NCI-H1930 (cell line): Measurements from ENCODE around the gene UPK3BL2.
"Not testable (repeated sequence)": the region's sequence is repeated elsewhere in the genome, so short reads cannot be mapped to it uniquely, and the experiment has no call there.

Experiments used
- DNase-seq, 2 experiments: peaks; one replicate each; lab custom pipeline; 2025; lab: John Stamatoyannopoulos, UW

The UPK3BL2 gene

DNA sequence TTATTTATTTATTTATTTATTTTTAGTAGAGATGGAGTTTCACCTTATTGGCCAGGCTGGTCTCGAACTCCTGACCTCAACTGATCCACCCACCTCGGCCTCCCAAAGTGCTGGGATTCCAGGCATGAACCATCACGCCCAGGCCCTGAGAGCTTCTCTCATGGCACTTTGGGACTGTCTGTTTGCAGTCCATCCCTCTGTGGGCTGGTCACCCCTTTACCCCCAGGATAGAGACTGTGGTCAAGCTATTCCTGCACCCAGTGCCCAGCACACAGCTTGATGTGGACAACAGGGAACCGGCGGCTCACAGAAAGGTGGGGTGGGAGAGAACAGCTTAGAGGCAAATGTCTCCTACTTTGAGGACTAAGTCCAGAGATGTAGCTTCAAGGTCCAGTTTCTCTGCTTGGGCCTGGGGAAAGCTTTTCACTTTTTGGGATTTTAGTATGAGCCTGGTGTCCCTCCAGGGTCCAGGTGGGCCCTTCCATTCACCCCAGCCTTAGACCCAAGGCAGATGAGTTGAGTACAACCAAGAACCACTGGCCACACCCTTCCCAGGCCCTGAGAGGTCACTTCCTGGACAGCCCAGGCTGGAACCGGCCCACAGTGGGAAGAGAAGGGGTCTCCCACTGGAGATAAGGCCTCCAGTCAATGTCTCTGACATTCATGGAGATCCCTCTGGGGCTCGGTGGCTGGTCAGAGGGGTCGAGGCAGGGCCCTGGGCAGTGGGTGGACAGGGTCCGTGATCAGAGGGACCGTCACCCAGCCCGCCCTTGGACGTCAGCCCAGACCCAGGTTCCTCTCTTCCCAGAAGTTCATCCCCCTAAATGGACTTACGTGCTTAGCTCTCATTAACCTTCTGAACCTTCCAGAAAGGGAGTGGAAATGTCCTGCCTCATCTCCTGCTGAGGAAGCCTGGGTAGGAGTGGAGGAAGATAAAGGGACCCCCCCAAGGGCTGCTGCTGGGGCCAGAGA, 15.4 kb downstream of the UPK3BL2 start:
- DNase-seq: not testable (repeated sequence)

DNA sequence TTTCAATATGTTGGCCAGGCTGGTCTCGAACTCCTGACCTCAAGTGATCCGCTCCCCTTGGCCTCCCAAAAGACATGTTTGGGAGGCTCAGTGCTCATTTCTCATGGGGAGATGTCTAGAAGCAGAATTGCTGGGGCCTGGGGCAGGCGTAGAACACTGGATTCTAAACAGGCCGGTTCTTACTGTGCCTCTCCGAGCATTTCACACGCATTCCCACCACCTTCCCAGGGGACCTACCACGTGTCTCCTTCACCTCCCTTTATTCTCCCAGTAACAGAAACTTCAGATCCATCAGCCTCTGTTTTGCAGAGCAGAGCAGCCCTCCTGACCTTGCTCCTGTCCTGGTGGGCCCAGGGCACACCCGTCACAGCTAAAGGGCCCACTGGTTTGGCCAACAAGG, 16.3 kb downstream of the UPK3BL2 start:
- not testable (repeated sequence) for DNase-seq

DNA sequence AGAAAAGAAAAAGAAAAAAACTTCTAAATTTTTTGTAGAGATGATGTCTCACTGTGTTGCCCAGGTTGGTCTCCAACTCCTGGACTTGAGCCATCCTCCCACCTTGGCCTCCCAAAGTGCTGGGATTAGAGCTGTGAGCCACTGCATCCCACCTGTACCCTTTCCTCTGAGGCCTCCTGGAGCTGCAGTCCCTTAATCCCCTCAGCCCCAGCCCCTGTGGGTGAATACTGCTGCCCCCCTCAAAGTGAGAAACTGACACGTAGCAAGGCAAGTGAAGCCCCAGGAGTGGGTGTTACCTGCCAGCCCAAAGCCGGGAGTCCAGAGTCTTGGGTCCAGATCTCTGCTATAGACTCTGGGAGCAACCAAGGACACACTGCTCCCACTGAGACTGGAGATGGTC, 18.7 kb downstream of the UPK3BL2 start:
- DNase-seq: not testable (repeated sequence)

DNA sequence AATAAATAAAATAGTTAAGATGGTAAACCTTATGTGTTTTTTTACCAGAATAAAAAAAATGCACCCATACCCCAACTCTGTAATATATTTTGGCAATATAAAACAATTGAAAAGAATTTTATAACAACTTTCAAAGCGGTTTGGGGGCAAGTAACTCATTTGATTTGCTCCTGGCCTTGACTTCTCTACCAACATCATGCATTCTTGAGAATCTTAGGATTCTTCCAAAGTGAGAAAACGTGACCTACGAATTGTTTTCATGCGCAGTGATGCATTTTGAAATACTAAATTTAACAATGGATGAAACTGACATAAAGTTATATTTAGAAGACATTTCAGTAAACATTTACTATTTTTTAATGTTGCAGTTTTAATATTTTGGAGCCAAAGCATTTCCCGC, 22.7 kb downstream of the UPK3BL2 start:
- DNase-seq: not testable (repeated sequence)

DNA sequence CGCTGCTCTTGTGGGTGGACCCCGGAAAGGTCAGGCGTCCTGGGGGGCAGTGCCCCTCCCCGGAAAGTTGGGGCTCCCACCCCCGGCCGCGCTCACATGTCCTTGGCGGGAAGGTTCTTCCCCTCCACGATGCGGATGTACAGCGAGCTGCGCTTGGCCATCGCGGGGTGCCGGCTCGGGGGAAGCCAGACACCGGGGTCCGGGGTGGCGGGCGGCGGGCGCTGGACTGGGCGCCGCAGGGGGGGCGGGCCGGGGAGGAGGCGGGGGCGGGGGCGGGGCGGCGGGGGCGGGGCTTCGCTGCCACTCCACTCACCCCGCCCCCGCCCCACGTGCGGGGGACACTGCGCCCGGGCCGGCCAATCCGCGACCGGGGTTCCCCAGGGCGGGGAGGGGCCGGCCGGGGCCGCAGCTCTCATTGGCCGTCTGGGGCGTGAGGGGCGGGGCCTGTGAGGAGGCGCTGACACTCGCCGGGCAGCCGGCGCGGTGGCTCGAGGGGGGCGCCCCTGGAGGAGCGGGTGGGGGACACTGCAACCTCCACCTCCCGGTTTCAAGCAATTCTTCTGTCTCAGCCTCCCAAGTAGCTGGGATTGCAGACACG, 25.8 kb downstream of the UPK3BL2 start, which contains the start of gene RASA4B:
Gene RASA4B, minus strand, starts transcription at position 228 of the 598 bp plus-strand sequence. Its CDS starts 67 bp downstream, at position 161.
- not testable (repeated sequence) for DNase-seq

DNA sequence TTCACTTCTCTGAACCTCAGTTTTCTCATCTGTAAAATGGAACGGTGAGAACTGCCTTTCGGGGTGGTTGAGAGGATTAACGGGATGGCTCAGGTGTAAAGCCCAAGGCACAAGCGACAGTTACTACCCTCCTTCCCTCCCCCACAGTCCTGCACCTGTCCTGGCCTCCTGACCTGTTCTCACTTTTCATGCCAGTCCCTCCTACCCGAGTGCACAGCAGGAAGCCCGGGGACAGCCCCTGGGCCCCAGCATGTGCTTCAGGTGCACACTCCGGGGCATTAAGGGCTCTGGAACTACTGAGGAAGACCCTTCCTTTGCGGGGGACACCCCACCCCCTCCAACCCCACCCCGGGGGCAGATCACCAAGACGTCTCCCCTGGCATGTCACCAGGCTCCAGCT, 26.5 kb downstream of the UPK3BL2 start:
- not testable (repeated sequence) for DNase-seq

DNA sequence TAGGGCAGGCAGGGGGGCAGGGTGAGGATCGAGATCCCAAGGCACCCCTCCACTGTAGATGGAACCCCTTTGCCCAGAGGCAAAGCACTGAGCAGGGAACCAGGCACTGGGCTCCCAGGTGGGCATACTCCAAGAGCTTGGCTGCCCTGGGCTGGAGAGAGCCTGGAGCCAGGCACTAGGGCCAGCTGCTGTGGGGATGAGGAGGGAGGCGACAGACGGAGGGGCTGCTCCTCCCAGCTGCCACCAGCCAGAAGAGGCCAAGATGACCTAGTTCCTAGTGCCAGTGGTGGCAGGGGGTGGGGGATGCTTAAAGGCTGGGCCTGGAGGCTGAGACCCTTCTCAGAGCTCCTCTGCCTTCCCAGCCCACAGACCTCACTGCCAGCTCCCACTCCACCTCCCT, 27.6 kb downstream of the UPK3BL2 start:
- not testable (repeated sequence) for DNase-seq

DNA sequence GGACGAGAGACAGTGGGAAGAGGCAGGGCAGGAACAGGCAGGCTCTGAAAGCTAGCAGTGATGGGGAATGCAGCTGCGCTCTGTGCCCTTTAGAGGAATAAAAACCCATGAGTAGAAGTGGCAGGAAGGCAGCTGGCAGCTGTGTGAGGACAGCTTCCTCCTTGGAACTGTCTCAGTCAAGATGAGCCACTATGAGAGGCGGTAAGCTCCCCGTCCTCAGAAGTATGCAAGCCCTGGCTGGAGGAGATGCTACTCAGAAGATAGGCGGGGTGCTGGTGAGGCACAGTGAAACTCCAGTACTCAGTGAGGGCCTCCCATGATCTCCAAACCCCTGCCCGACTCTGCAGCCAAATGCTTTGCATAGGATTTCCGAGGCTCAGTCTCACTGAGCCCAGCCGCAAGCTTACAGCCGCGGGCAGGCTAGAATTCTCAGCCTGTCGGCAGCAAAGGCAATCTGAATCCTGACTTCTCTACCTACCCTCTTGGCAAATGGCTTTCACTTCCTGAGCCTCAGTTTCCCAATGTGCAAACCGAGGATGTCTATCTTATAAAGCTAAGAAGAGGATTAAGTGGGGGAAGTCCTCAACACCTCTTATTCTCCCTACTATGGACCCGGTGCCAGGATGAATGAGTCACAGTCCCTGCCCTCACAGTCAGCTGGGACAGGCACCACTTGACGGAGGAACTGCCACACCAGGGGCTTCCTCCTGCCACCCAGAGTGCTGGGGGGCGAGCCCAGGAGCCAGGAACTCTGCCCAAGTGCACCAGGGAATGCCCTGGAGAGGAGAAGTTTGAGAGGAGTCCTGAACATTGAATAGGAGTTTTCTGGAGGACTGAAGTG, 28.4 kb downstream of the UPK3BL2 start:
- DNase-seq: not testable (repeated sequence)

DNA sequence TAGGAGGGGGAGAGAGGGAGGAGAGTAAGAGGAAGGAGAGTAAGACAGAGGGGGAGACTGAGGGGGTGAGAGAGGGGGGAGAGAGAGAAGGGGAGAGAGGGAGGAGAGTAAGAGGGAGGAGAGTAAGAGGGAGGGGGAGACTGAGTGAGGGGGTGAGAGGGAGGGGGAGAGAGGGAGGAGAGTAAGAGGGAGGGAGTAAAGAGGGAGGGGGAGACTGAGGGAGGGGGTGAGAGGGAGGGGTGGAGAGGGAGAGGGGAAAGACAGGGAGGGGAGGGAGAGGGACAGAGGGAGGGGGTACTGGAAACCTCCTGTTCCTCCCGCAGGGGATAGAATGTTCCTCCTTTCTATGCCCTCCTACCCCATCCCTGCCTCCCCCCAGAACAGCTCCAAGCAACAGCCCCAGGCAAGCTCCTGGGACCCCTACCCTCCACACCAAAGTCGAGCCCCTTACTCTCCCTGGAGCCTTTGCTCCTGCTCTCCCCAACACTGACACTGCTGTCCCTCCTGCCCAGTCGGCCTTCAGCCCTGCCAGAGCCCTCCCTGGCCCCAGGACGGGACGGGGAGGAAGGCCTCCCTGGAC, 30.8 kb downstream of the UPK3BL2 start:
- DNase-seq: not testable (repeated sequence)

DNA sequence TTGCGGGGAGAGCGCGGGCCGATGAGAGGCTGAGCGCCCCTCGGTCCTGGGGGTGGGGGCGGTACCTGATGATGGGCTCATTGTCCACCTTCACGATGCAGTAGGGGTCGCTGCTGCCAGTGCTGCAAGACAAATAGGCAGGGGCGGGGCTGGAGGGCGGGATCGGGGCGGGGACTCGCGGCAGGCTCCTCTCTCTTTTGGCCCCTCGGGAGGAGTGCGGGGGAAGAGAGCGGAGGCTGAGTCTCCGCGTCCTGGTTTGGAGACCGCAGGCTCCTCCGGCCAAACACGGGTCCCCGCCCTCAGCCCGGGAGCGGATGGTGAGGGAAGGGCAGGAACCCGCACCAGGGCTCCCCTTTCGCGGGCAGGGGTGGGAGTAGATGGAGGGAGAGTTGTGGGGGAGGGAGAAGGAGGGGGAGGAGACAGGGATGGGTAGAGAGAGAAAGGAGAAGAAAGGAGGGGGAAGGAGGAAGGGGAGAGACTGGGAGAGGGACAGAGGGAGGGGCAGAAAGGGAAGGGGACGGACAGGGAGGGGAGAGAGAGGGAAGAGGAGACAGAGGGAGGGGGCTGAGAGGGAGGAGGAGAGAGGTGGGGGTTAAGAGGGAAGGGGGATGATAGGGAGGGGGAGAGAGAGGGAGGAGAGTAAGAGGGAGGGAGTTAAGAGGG, 31.5 kb downstream of the UPK3BL2 start:
- not testable (repeated sequence) for DNase-seq

DNA sequence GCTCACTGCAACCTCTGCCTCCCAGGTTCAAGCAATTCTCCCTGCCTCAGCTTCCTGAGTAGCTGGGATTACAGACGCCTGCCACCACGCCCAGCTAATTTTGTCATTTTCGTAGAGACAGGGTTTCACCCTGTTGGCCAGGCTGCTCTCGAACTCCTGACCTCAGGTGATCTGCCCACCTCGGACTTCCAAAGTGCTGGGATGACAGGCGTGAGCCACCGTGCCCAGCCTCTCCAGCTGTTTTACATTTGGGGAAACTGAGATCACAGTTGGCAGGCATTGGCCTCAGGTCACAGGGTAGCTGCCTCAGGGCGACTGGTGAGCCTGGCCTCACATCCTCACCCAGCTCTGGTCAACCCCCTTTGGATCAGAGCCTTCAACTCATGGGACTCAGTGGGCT, 32.9 kb downstream of the UPK3BL2 start:
- not testable (repeated sequence) for DNase-seq

DNA sequence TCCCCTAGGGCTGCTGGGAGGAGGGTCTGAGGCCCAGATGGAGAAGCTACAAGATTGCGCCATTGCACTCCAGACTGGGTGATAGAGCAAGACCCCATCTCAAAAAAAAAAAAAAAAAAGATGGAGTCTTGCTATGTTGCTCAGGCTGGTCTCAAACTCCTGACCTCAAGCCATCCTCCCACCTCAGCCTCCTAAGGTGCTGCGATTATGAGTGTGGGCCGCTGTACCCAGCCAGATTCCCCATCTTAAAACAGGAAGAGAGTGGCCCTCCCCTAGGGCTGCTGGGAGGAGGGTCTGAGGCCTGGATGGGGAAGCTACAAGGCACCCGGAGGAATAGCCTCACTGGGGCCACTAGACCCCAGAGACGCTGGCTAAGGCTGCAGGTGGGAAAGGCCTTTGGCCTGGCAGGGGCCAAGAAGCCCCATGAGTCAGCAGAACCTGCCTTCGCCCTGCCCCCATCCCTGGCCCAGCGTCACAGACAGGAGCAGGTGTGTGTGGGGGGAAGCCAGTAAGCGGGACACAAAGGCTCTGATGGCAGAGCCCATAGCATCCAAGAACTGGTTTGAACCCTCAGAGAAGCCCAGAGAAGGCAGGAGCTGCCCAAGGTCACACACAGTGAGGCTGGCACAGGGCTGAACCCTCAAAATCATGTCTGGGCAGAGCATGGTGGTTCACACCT, 35.9 kb downstream of the UPK3BL2 start:
- DNase-seq: not testable (repeated sequence)

DNA sequence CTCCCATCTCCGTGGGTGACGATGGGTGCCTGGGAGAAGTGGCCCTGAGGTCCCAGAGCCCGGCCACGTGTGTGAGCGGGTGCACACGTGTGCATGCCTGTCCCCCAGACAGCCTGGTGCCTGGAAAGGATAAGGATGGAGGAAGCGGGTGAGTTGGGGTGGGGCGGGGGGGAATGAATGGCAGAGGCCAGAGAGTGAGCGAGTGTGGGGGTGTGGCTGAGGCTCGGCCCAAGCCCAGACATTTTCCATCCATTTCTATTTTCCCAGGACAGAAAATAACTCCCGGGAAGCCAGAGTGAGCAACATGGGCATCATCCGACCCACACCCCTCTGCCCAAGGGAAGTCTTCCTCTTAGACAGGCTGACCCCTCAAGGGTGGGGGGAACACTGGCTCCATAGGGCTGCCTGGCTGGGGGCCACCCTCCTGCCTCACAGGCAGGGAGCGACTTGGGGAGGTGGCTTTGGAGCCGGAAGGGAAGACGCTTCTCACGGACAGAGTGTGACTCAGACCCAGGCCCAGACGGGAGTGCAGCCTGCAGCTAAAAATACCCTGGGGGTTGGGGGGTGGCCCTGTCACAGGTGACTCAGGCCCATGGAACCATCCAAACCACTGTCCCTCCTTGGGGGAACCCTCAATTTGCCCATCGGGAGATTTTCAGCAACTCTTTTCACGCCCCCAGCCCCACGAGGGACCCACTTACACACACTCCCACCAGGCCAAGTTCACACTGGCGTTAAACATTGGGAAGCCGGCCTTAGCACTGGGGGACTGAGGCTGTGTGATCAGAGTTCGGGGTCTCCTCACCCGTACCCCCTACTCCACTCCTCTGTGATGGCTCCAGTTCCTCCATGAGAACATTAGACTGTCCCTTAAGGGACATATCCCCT, 38.0 kb downstream of the UPK3BL2 start:
- DNase-seq: not testable (repeated sequence)

DNA sequence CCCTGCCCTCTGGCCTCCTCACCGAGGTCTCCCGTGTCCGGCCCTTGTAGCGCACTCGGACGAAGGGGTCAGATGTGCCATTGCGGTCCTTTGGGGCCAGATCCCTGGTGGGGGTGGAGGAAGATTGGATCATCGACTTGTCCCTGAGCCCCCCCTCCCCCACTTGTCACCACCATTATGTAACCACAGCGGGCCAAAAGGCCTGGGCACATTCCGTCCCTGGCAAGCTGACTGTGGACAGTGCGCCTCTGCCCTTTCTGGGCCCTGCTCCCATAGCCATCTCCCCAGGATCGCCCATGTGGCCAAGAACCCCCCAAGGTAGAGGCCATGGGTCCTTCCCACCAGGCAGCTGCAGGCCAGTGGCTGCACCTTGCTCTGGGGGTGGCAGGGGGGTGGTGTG, 40.4 kb downstream of the UPK3BL2 start:
- DNase-seq: not testable (repeated sequence)

DNA sequence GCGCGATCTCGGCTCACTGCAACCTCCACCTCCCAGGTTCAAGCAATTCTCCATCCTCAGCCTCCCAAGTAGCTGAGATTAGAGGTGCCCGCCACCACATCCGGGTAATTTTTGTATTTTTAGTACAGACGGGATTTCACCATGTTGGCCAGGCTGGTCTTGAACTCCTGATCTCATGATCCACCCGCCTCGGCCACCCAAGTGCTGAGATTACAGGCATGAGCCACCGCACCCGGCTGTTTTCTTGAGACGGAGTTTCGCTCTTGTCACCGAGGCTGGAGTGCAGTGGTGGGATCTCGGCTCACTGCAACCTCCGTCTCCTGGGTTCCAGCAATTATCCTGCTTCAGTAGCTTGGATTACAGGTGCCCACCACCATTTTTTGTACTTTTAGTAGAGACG, 45.2 kb downstream of the UPK3BL2 start:
- not testable (repeated sequence) for DNase-seq

DNA sequence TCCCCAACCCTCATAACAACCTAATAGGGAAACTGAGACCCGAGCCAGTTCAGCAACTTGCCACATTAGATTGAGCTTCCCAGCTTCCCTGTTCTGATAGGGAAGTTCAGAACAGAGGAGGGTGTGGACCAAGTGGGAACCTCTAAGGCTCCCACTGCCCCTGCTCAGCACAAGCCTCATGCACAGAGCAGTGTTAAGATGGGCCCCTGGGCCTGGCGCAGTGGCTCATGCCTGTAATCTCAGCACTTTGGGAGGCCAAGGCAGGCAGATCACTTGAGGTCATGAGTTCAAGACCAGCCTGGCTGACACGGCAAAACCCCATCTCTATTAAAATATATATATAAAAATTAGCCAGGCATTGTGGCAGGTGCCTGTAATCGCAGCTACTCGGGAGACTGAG, 46.2 kb downstream of the UPK3BL2 start:
- DNase-seq: not testable (repeated sequence)

DNA sequence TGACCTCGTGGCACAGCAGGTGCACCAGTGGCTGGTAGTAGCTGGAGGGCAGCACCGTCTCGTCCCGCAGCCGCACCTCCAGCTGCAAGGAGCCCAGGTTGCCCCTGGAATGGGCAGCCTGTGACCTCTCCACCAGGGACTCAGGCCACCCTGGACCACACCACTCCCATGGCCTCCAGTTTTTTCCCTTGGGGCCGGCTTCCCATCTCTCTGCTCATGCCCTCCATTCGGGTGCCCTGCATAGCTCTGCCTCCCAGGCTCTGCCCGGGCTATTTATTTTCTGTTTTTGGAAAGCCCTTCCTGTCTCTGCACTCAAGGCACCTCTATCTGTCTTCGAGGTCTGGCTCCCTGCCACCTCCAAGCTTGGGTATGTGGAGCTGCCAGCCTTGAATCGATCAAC, 46.6 kb downstream of the UPK3BL2 start:
- not testable (repeated sequence) for DNase-seq

DNA sequence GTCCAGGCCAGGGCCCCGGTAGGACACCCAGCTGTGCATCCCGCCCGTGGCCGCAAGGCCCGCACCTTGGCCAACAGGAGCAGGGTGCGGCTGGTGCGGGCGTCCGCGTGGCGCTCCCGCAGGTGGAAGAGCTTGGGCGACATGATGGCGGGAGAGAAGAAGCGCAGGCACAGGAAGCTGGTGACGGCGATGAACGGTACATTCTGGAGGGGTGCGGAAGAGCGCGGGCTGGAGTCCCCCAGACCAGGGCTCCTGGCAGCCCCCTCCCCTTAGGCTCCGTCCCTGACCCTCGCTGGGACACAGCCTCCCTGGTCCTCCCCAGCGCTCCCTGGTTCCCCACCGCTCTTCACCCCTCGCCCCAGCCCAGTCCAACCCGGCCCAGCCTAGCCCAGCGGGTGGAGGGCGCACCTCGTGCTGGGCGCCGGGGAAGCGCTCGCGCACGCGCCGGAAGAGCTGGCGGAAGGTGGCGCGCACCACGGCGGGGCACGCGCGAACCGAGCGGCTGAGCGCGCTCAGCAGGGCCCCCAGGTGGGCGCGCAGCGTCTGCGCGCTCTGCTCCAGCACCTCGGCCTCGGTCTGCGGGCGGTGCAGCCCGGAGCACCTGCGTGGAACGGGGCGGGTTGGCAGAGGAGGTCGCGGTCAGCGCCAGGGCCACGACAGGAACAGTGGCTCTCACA, 48.9 kb downstream of the UPK3BL2 start:
- not testable (repeated sequence) for DNase-seq

DNA sequence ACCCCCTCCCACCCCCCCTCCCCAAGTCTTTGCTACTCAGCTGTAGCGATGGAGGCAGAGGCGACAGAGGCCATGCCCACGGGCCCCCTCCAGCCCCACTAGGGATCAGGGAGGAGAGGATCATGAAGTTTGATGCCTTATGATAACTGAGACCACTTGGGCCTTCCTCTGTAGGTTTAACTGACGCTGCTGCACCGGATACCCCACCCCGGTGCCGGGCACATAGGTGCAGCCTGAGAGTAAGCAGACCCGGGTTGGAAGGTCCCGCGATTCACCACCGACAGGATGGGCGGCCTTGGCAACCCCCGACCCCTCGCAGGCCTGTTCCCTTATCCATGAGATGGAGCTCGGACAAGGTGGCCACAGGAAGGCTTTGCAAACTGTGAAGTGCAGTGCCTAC, 49.5 kb downstream of the UPK3BL2 start:
- DNase-seq: not testable (repeated sequence)
